ENCODE data around the gene ATRN.
"Not testable (repeated sequence)": the region's sequence is repeated elsewhere in the genome, so short reads cannot be mapped to it uniquely, and the experiment has no call there.

The ATRN gene

GRCh38 chr20:3590164-3590563 is 119.3 kb downstream of the ATRN start:
- no peak overlapping the region for H3K27ac Mint-ChIP-seq
- H3K36me3 Mint-ChIP-seq (ENCODE audit: low read depth), result peaks cover 79% of the 10 kb centered on the region
- H3K4me1 Mint-ChIP-seq (ENCODE audit: low read depth), result no peaks in the 10 kb centered on the region
- no peaks in the 10 kb centered on the region for H3K9me3 Mint-ChIP-seq
- no peaks in the 10 kb centered on the region for H3K27me3 Mint-ChIP-seq
- no peak overlapping the region for H3K4me3 Mint-ChIP-seq
- DNase-seq, result no peak

GRCh38 chr20:3592931-3593330 is 122.1 kb downstream of the ATRN start:
- peaks cover 78% of the 10 kb centered on the region for H3K36me3 Mint-ChIP-seq (ENCODE audit: low read depth)
- no peaks in the 10 kb centered on the region for H3K9me3 Mint-ChIP-seq

GRCh38 chr20:3595541-3595940 is 124.7 kb downstream of the ATRN start:
- no peak for DNase-seq
- no peaks in the 10 kb centered on the region for H3K27me3 Mint-ChIP-seq
- peak overlapping the region; percentile 67 for H3K27ac Mint-ChIP-seq
- H3K36me3 Mint-ChIP-seq (ENCODE audit: low read depth), result peaks cover 86% of the 10 kb centered on the region
- H3K9me3 Mint-ChIP-seq, result no peaks in the 10 kb centered on the region
- H3K4me3 Mint-ChIP-seq, result no peak overlapping the region
- no peaks in the 10 kb centered on the region for H3K4me1 Mint-ChIP-seq (ENCODE audit: low read depth)

More at GRCh38 chr20:3592931-3593330, 122.1 kb downstream of the ATRN start:
- no peak for DNase-seq
- Mint-ChIP-seq H3K27me3 (no peaks in the 10 kb centered on the region), H3K4me3 (no peak overlapping the region), H3K27ac (no peak overlapping the region), H3K4me1 (ENCODE audit: low read depth) (no peaks in the 10 kb centered on the region)

- H3K36me3 Mint-ChIP-seq (ENCODE audit: low read depth), result peaks cover 73% of the 10 kb centered on the region
- peaks cover 5% of the 10 kb centered on the region for H3K4me1 Mint-ChIP-seq (ENCODE audit: low read depth)
- no peaks in the 10 kb centered on the region for H3K9me3 Mint-ChIP-seq
- H3K27ac Mint-ChIP-seq, result no peak overlapping the region
- H3K27me3 Mint-ChIP-seq, result no peaks in the 10 kb centered on the region
- DNase-seq, result no peak
- no peak overlapping the region for H3K4me3 Mint-ChIP-seq
These were observed 132.3 kb downstream of the ATRN start for GRCh38 chr20:3603108-3603507.

GRCh38 chr20:3605386-3605886 is 134.6 kb downstream of the ATRN start:
- H3K36me3 Mint-ChIP-seq (ENCODE audit: low read depth), result peaks cover 66% of the 10 kb centered on the region
- H3K27ac Mint-ChIP-seq; H3K9me3 Mint-ChIP-seq; H3K4me1 Mint-ChIP-seq (ENCODE audit: low read depth); H3K4me3 Mint-ChIP-seq; DNase-seq; H3K27me3 Mint-ChIP-seq: not testable (repeated sequence)

- Mint-ChIP-seq H3K27ac (peak overlapping the region; percentile 54), H3K27me3 (no peaks in the 10 kb centered on the region), H3K4me1 (ENCODE audit: low read depth) (peaks cover 5% of the 10 kb centered on the region), H3K36me3 (ENCODE audit: low read depth) (peaks cover 65% of the 10 kb centered on the region), H3K4me3 (no peak overlapping the region), H3K9me3 (no peaks in the 10 kb centered on the region)
- no peak for DNase-seq
These were observed 135.2 kb downstream of the ATRN start for GRCh38 chr20:3606021-3606420.

- Mint-ChIP-seq H3K4me1 (ENCODE audit: low read depth) (no peaks in the 10 kb centered on the region), H3K27me3 (no peaks in the 10 kb centered on the region), H3K9me3 (no peaks in the 10 kb centered on the region), H3K36me3 (ENCODE audit: low read depth) (peaks cover 30% of the 10 kb centered on the region), H3K4me3 (no peak overlapping the region), H3K27ac (no peak overlapping the region)
- no peak for DNase-seq
These were observed 141.1 kb downstream of the ATRN start for GRCh38 chr20:3611901-3612300.

GRCh38 chr20:3612795-3613572 is 142.2 kb downstream of the ATRN start:
- Mint-ChIP-seq H3K4me1 (ENCODE audit: low read depth) (no peaks in the 10 kb centered on the region), H3K36me3 (ENCODE audit: low read depth) (peaks cover 32% of the 10 kb centered on the region), H3K27me3 (no peaks in the 10 kb centered on the region), H3K9me3 (no peaks in the 10 kb centered on the region), H3K4me3 (no peak overlapping the region), H3K27ac (no peak overlapping the region)
- no peak for DNase-seq

- no peak overlapping the region for H3K4me3 Mint-ChIP-seq
- DNase-seq, result no peak
- H3K9me3 Mint-ChIP-seq, result no peaks in the 10 kb centered on the region
- no peaks in the 10 kb centered on the region for H3K4me1 Mint-ChIP-seq (ENCODE audit: low read depth)
- H3K36me3 Mint-ChIP-seq (ENCODE audit: low read depth), result peaks cover 30% of the 10 kb centered on the region
- no peak overlapping the region for H3K27ac Mint-ChIP-seq
- no peaks in the 10 kb centered on the region for H3K27me3 Mint-ChIP-seq
These were observed 143.1 kb downstream of the ATRN start for GRCh38 chr20:3613821-3614440.

GRCh38 chr20:3614466-3614865 is 143.6 kb downstream of the ATRN start:
- Mint-ChIP-seq H3K36me3 (ENCODE audit: low read depth) (peaks cover 25% of the 10 kb centered on the region), H3K4me1 (ENCODE audit: low read depth) (no peaks in the 10 kb centered on the region), H3K9me3 (no peaks in the 10 kb centered on the region), H3K27me3 (no peaks in the 10 kb centered on the region), H3K4me3 (no peak overlapping the region), H3K27ac (no peak overlapping the region)
- DNase-seq, result no peak

GRCh38 chr20:3615171-3615840 is 144.5 kb downstream of the ATRN start:
- not testable (repeated sequence) for DNase-seq; H3K9me3 Mint-ChIP-seq; H3K4me1 Mint-ChIP-seq (ENCODE audit: low read depth); H3K27me3 Mint-ChIP-seq; H3K4me3 Mint-ChIP-seq; H3K27ac Mint-ChIP-seq
- peaks cover 21% of the 10 kb centered on the region for H3K36me3 Mint-ChIP-seq (ENCODE audit: low read depth)

GRCh38 chr20:3616250-3616649 is 145.4 kb downstream of the ATRN start:
- no peaks in the 10 kb centered on the region for H3K27me3 Mint-ChIP-seq
- H3K4me1 Mint-ChIP-seq (ENCODE audit: low read depth), result no peaks in the 10 kb centered on the region
- DNase-seq, result no peak
- no peaks in the 10 kb centered on the region for H3K9me3 Mint-ChIP-seq
- no peak overlapping the region for H3K4me3 Mint-ChIP-seq
- peaks cover 16% of the 10 kb centered on the region for H3K36me3 Mint-ChIP-seq (ENCODE audit: low read depth)
- H3K27ac Mint-ChIP-seq, result no peak overlapping the region

GRCh38 chr20:3621111-3621510 is 150.3 kb downstream of the ATRN start:
- no peaks in the 10 kb centered on the region for H3K4me1 Mint-ChIP-seq (ENCODE audit: low read depth)
- H3K27me3 Mint-ChIP-seq, result no peaks in the 10 kb centered on the region
- no peaks in the 10 kb centered on the region for H3K9me3 Mint-ChIP-seq
- no peak overlapping the region for H3K27ac Mint-ChIP-seq
- no peak overlapping the region for H3K4me3 Mint-ChIP-seq
- peaks cover 16% of the 10 kb centered on the region for H3K36me3 Mint-ChIP-seq (ENCODE audit: low read depth)
- no peak for DNase-seq

GRCh38 chr20:3622406-3622805 is 151.6 kb downstream of the ATRN start:
- no peak overlapping the region for H3K4me3 Mint-ChIP-seq
- H3K9me3 Mint-ChIP-seq, result no peaks in the 10 kb centered on the region
- H3K27me3 Mint-ChIP-seq, result no peaks in the 10 kb centered on the region
- no peak overlapping the region for H3K27ac Mint-ChIP-seq
- H3K4me1 Mint-ChIP-seq (ENCODE audit: low read depth), result no peaks in the 10 kb centered on the region
- no peak for DNase-seq
- H3K36me3 Mint-ChIP-seq (ENCODE audit: low read depth), result peaks cover 20% of the 10 kb centered on the region

GRCh38 chr20:3627476-3627875 is 156.7 kb downstream of the ATRN start:
- no peak overlapping the region for H3K27ac Mint-ChIP-seq
- H3K4me3 Mint-ChIP-seq, result no peak overlapping the region
- no peaks in the 10 kb centered on the region for H3K27me3 Mint-ChIP-seq
- H3K4me1 Mint-ChIP-seq (ENCODE audit: low read depth), result no peaks in the 10 kb centered on the region
- peaks cover 32% of the 10 kb centered on the region for H3K36me3 Mint-ChIP-seq (ENCODE audit: low read depth)
- DNase-seq, result no peak
- H3K9me3 Mint-ChIP-seq, result no peaks in the 10 kb centered on the region
